Cardiac fibroblast (primary cell): Measurements from ENCODE around the gene PTPN13.

Experiments used
- DNase-seq, 2 donors: peaks; one replicate each; pipeline versions ENCODE4 v3.0.0 to v3.0.0-alpha.2; 2010; ENCODE audit warnings: low read depth in 2 of 2
- H3K4me3 ChIP-seq, 2 donors: replicated peaks in 1 of 2; 1 replicate in 1 of 2; 2 replicates in 1 of 2; pipeline ENCODE4 v1.5.1; 2011; ENCODE audit warnings: low read depth in 2 of 2, low read length in 2 of 2, mild to moderate bottlenecking in 2 of 2, moderate library complexity in 1 of 2
- CTCF ChIP-seq: IDR thresholded peaks from one replicate; pipeline ENCODE4 v1.5.1; 2011; ENCODE audit warnings: low read depth, mild to moderate bottlenecking, low read length, inconsistent platforms

Gene PTPN13

GRCh38 chr4:86744570-86744969 is 150.5 kb downstream of the PTPN13 start:
- no peak overlapping the region for H3K4me3 ChIP-seq
- no peak for TF ChIP-seq CTCF
- no peak for DNase-seq

- no peak overlapping the region for H3K4me3 ChIP-seq
- TF ChIP-seq CTCF, result no peak
These were observed 155.0 kb downstream of the PTPN13 start for GRCh38 chr4:86749121-86749520.

GRCh38 chr4:86755388-86755787 is 161.3 kb downstream of the PTPN13 start:
- H3K4me3 ChIP-seq, result no peak overlapping the region
- no peak for DNase-seq
- TF ChIP-seq CTCF, result no peak

More at GRCh38 chr4:86749121-86749520, 155.0 kb downstream of the PTPN13 start:
- no peak for DNase-seq

- no peak for DNase-seq
- TF ChIP-seq CTCF, result no peak
These were observed 163.4 kb downstream of the PTPN13 start for GRCh38 chr4:86757468-86757867.

GRCh38 chr4:86759298-86759697 is 165.2 kb downstream of the PTPN13 start:
- no peak for TF ChIP-seq CTCF
- no peak overlapping the region for H3K4me3 ChIP-seq
- DNase-seq, result no peak

More at GRCh38 chr4:86757468-86757867, 163.4 kb downstream of the PTPN13 start:
- H3K4me3 ChIP-seq, result no peak overlapping the region

- H3K4me3 ChIP-seq, result no peak overlapping the region
- no peak for TF ChIP-seq CTCF
- no peak for DNase-seq
These were observed 168.5 kb downstream of the PTPN13 start for GRCh38 chr4:86762649-86763048.

GRCh38 chr4:86769794-86770193 is 175.7 kb downstream of the PTPN13 start:
- DNase-seq, result no peak
- TF ChIP-seq CTCF, result no peak
- H3K4me3 ChIP-seq, result no peak overlapping the region
